ENCODE results near the gene DUSP21.
A peak's percentile ranks its signal among the peaks of the same experiment; 100 is the strongest.
"Not testable (repeated sequence)": the region's sequence is repeated elsewhere in the genome, so short reads cannot be mapped to it uniquely, and the experiment has no call there.

The DUSP21 gene

GRCh38 chrX:44843753-44844152 is at the start of gene DUSP21:
DUSP21 (plus strand) TSS chrX:44844021; CDS start chrX:44844133, 112 bp downstream.
- no peak for DNase-seq

DNA sequence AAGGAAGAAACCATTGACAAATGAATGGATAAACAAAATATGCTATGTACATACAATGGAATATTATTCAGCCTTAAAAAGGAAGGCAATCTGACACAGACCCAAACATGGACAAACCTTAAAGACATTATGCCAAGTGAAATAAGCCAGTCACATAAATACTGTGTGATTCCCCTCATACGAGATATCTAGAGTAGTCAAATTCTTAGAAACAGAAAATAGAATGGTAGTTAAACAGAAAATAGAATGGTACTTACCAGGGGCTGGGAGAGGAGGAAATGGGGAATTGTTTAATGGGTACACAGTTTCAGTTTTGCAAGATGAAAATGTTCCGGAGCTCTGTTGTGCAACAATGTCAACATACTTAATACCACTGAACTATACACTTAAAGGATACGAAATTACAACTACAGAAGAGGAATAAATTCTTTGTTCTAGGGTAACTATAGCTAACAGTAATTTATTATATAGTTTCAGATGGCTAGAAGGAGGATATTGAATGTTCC is 47.8 kb upstream of the DUSP21 start:
- no peak for DNase-seq

GRCh38 chrX:44802613-44803012 is 41.2 kb upstream of the DUSP21 start:
- no peak for DNase-seq

GRCh38 chrX:44815681-44816080 is 28.1 kb upstream of the DUSP21 start:
- no peak for DNase-seq

GRCh38 chrX:44816367-44816766 is 27.5 kb upstream of the DUSP21 start:
- DNase-seq: no peak

DNA sequence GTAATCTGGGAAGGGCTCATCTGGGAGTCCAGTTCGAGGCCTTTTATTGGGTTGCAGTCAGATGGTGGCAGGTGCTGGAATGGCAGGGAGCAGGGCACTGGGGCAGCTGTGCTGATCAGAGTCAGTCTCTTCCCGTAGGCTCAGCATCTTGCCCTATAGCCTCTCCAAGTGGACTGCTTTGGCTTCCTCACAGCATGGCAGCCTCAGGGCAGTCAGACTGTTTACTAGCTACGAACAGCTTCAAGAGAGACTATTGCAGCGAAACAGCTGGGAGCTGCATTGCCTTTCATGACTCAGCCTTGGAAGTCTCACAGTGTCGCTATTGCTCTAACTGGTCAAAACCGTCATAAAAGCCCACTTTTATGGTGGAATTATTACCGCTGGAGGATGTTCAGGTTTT is 26.8 kb upstream of the DUSP21 start:
- DNase-seq: no peak

GRCh38 chrX:44822601-44823000 is 21.2 kb upstream of the DUSP21 start:
- no peak for DNase-seq

- not testable (repeated sequence) for DNase-seq
These were observed 20.6 kb upstream of the DUSP21 start for GRCh38 chrX:44823193-44823592.

GRCh38 chrX:44828008-44828605 is 15.7 kb upstream of the DUSP21 start:
- DNase-seq: no peak

DNA sequence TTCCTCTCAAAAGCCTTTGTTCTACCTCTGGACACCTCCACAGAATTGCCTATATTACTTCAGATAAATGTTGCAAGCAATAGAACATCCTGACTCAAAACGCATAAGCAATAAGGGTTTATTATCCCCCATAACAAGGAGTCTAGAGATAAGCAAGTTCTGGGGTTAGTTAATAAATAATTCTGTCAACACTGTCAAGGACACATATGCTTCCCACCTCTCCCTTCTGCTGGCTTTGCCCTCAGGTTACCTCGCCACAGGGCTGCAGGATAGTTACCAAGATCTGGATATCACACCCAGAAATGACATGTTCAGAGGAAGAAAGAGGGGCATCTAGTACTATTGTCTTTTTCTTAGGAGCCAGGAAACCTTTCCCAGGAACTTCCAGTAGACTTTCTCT is 14.0 kb upstream of the DUSP21 start:
- no peak for DNase-seq

- DNase-seq: no peak
These were observed 1.1 kb upstream of the DUSP21 start for GRCh38 chrX:44842550-44843317.

DNA sequence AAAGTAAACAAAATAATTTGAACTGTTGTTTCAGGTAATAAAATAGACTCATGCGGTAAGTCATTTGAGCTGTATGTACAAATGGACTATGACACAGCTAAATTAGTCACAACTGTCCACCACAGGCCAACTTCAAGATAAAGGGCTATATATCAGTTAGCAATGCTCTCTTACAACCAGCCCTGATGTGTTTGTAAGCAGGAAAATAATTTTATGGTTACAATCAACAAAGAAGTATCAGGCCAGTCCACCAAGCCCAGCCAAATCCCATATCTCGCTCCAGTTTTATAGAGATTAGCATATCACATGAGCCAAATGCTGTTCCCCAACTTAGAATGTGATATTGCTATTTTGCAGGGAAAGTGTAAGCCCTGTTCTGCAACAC is 511 bp upstream of the DUSP21 start:
- DNase-seq: no peak

DNA sequence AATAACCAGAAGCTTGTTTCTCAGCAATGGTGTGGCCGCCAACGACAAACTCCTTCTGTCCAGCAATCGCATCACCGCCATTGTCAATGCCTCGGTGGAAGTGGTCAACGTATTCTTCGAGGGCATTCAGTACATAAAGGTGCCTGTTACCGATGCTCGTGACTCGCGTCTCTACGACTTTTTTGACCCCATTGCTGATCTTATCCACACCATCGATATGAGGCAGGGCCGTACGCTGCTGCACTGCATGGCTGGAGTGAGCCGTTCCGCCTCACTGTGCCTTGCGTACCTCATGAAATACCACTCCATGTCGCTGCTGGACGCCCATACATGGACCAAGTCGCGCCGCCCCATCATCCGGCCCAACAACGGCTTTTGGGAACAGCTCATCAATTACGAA is 383 bp downstream of the DUSP21 start:
- no peak for DNase-seq

- not testable (repeated sequence) for DNase-seq
These were observed 7.1 kb downstream of the DUSP21 start for GRCh38 chrX:44850891-44851290.

GRCh38 chrX:44871114-44871645 is 27.4 kb downstream of the DUSP21 start:
- DNase-seq: no peak

- DNase-seq: peak; percentile 18 to 21
These were observed 28.4 kb downstream of the DUSP21 start for GRCh38 chrX:44871931-44872820.

DNA sequence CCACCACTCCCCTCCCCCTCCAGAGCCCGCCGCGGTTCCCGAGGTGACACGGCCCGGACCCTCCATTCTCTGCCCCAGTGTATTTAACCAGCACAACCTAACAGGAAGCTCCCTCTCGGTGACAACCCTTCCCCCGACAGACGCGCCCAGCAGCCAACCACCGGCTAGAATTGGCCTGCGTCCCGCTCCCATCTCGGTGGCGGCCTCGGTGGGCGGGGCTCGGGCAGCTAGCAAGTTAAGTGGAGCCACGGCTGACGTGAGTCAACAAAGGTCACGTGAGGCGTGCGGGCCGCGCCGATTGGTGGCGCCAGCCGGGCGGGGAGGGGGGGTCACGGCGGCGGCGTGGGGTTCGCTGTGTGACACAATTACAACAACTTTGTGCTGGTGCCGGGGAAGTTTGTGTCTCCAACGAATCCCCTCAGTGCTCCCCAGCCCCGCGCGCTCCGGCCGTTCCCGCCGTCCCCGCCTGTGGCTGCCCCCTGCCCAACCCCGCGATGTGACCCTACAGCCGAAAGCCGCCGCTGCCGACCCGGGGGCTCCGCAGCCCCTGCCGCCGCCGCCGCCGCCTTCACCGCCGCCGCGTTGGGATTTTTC is 29.1 kb downstream of the DUSP21 start, which contains the start of gene KDM6A:
TSS of gene KDM6A (plus strand) at position 368 of the 594 bp plus-strand sequence. CDS start 364 bp downstream, outside the sequence.
- peak; percentile 94 to 95 for DNase-seq

DNA sequence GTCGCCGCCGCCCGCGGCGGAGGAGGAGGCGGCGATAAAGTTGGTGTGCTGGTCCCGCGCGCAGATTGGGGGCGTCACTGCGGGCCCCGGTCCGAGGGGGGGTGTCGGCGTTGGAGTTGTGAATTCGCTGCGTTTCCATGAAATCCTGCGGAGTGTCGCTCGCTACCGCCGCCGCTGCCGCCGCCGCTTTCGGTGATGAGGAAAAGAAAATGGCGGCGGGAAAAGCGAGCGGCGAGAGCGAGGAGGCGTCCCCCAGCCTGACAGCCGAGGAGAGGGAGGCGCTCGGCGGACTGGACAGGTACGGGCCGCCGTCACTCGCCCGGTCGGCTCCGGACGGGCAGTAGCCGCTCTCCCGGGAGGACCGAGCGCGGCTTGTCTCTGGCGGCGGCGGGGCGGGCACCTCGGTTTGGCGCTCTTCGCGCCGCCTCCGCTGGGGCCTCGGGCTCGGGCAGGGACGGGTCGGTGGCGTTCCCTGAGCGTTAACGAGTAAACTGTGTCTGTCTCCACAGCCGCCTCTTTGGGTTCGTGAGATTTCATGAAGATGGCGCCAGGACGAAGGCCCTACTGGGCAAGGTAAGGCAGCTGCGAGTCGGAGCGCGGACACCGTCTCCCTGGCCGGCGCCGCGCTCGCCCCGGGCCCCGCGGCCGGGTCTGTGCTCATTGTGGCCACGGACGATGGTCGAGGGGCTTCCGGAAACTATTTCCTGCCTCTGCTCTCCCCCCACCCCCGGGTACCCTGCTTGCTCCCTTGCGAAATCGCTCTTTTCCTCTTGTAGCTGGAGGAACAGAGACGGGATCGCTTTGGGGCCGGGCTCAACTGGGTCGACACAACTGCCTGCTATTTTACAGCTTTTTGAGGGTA is 29.8 kb downstream of the DUSP21 start:
- DNase-seq: peak; percentile 39 to 48

GRCh38 chrX:44874420-44875184 is 30.8 kb downstream of the DUSP21 start:
- DNase-seq: peak; percentile 23 to 42

DNA sequence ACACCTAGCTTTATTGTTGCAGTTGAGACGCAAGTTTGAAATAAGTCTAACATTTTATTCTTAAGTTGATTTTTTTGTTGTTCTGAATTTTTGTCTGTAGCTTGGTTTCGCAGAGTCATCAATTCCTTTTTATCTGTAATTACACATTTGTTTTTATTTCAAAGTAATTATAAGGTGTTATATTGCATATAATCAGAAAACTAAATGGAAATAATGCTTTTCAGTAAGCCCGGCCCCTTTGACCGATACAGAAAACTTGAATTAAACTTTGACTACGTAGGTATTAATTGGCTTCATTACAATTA is 31.3 kb downstream of the DUSP21 start:
- no peak for DNase-seq

DNA sequence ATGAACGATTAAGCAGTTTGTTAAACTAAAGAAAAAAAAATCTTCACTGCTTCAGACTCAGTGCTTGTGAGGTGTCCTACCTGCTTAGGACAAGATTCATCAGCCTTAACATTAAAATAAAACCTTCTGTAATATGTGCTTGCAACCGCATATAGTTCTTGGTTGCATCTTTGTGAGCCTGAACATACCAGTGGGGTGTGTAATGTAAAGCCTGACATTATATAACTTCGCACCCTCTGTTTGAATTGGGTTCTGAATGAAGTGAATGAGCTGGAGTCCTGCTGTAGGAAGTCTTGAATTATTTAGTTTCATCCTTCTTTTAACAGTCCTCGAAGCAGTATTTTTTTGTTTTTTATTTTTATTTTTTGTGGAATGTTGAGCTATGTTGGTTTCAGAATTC is 32.3 kb downstream of the DUSP21 start:
- DNase-seq: no peak

Measured in activated CD4-positive, alpha-beta T cell treated with anti-CD3 and anti-CD28 coated beads, Interleukin-2, amount 50 U/mL, for 48 hours (primary cell).